ENCODE results near the gene OR6X1. TPM values are rescaled to one million over a fixed set of nuclear protein-coding genes. Genes with fewer than 3 reads are reported as not detected.

The OR6X1 gene
- total and polyA plus RNA-seq, 9 donors = not detected

DNA sequence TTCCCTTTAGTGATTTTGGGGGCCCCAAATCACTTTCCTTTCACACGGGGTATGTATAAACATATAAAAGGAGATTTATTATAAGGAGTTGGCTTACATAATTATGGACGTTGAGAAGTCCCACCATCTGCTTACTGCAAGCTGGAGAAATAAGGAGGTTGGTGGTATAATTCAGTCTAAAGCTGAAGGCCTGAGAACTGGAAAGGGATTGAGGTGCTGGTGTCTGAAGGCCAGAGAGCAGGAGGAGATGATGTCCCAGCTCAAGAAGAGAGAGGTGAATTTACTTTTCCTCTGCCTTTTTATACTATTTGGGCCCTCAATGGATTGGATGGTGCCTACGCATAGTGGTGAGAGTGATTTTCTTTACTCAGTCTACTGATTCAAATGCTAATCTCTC is 11.6 kb downstream of the OR6X1 start:
- H3K9me3 ChIP-seq = no peaks in the 10 kb centered on the region
- peaks cover 10% of the 10 kb centered on the region for H3K4me1 ChIP-seq (ENCODE audit: insufficient read depth)
- intact Hi-C loops (cut with DNase I) = no loop called here
- no peak for DNase-seq
- H3K36me3 ChIP-seq = no peaks in the 10 kb centered on the region
- WGBS, 3 donors = 40 to 47% (median 43%) methylated on average over 3 of the region's 3 CpGs
- H3K4me3 ChIP-seq = no peak overlapping the region
- H3K27me3 ChIP-seq = no peaks in the 10 kb centered on the region
- TF ChIP-seq POLR2A (IDR thresholded peaks at IDR 0.05) (no peak), EP300 (IDR thresholded peaks at IDR 0.05) (no peak)
- TF ChIP-seq, protein P1, sequence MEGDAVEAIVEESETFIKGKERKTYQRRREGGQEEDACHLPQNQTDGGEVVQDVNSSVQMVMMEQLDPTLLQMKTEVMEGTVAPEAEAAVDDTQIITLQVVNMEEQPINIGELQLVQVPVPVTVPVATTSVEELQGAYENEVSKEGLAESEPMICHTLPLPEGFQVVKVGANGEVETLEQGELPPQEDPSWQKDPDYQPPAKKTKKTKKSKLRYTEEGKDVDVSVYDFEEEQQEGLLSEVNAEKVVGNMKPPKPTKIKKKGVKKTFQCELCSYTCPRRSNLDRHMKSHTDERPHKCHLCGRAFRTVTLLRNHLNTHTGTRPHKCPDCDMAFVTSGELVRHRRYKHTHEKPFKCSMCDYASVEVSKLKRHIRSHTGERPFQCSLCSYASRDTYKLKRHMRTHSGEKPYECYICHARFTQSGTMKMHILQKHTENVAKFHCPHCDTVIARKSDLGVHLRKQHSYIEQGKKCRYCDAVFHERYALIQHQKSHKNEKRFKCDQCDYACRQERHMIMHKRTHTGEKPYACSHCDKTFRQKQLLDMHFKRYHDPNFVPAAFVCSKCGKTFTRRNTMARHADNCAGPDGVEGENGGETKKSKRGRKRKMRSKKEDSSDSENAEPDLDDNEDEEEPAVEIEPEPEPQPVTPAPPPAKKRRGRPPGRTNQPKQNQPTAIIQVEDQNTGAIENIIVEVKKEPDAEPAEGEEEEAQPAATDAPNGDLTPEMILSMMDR (IDR thresholded peaks at IDR 0.05) = no peak
- no peak overlapping the region for H3K27ac ChIP-seq

DNA sequence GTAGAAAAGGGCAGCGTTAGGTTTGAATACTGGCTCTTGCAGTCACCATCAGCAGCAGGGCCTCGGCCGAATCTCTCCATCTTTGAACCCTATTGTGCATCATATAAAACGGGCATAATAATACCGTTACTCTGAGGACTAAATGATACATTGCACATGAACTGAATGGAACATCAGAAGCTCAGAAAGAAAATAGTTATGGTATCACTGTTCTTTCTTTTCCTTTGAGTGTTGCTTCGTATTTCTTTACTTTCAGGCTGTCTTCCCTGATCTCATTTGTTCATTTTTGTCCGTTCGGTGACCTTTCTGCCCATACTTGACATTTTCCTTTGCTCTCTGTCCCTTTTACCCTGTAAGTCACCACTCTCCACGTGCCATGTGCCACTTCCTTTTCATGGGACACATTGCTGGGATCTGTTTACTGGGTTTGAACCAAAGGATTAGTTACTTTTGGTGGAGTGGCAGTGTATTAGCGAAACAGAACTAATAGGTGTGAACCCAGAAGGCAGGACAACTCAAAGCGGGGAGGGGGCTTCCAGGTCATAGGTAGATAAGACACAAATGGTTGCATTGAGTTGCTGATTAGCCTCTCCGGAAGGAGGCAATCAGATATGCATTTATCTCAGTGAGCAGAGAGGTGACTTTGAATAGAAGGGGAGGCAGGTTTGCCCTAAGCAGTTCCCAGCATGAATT is 12.1 kb downstream of the OR6X1 start:
- Histone ChIP-seq H3K36me3 (no peaks in the 10 kb centered on the region), H3K9me3 (no peaks in the 10 kb centered on the region), H3K27me3 (no peaks in the 10 kb centered on the region), H3K4me1 (ENCODE audit: insufficient read depth) (peaks cover 10% of the 10 kb centered on the region), H3K27ac (no peak overlapping the region), H3K4me3 (peak overlapping the region; percentile 96)
- no peak for TF ChIP-seq EP300 (IDR thresholded peaks at IDR 0.05)
- no peak for TF ChIP-seq POLR2A (IDR thresholded peaks at IDR 0.05)
- TF ChIP-seq, protein P1 (IDR thresholded peaks at IDR 0.05) = no peak
- DNase-seq = no peak
- intact Hi-C loops (cut with DNase I) = no loop called here
- WGBS, 3 donors = 19 to 21% (median 21%) methylated on average over 12 of the region's 12 CpGs

DNA sequence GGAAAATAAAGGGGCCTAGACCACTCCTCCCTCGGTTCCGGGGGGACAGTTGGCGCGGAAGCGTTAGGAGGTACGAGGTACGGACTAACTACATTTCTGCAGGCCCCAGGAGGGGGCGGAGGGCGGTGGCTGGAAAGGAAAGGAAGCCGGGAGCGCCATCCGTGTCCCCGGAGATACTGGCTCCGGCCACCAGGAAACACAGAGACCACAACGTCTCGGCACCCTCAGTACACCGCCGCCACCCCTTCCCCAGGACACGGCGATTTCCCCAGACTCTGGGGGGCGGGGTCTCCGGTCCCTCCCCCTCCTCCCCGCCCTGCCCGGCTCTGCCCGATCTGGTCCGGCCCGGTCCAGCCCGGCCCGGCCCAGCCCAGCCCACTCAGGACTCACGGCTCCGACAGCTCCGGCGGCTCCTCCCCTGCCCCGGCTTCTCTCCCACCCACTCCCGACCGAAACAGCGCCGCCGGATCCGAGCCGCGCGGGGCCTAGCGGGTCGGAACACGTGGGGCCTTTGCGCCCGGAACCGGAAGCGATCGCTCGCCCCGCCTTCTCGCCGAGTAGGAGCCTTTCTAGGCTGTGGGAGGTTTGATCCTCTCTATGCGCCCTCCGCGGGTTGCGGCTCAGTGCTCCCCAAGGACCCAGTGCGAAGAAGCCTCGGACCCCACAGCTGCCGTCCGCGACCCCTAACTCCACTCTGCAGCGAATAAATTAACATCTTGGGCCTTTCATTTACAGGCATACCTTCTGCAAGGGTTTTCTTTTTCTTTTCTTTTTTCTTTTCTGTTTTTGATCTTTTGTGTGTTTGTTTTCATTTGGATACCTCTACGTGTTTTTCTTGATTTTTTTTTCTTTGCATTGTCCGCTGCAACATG is 12.9 kb downstream of the OR6X1 start, which contains the start of gene ZNF202:
TSS of gene ZNF202 (minus strand) at position 502 of the 872 bp plus-strand sequence. CDS start 10,772 bp downstream, outside the sequence.
- peak within 1 kb of the TSS; percentile 58 to 78 for H3K27ac ChIP-seq
- no peaks in the 10 kb centered on the region for H3K36me3 ChIP-seq
- WGBS, 3 donors = 0 to 1% (median 0%) methylated on average over 59 to 67 of the region's 67 CpGs
- H3K9me3 ChIP-seq = no peaks in the 10 kb centered on the region
- peak; percentile 86 to 94 (median 89) for DNase-seq
- TF ChIP-seq EP300 (IDR thresholded peaks at IDR 0.05) = no peak
- peak; percentile 42 for TF ChIP-seq POLR2A (IDR thresholded peaks at IDR 0.05)
- intact Hi-C loops (cut with DNase I) = no loop called here
- peak within 1 kb of the TSS; percentile 96 for H3K4me3 ChIP-seq
- H3K27me3 ChIP-seq = no peaks in the 10 kb centered on the region
- peaks cover 10% of the 10 kb centered on the region for H3K4me1 ChIP-seq (ENCODE audit: insufficient read depth)

DNA sequence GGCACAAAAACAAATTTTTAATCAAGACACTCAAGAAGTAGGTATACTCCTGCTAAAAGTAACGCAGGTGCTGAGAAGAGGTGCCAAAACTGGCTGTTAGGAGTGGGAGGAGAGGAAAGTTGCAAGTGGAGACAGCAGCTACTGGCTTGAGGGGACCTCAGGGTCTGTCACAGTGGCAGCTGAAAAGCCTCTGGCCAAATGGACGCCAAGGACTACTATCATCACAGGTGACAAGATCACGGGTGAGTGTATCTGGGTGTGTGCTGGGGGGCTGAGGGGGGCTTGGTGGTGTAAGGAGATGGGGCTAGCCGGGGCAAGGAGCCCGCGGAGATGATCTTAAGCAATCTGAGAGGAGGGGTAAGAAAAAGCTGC is 13.5 kb downstream of the OR6X1 start:
- DNase-seq = no peak
- 0 to 1% (median 1%) methylated on average over 6 of the region's 6 CpGs for WGBS, 3 donors
- peaks cover 10% of the 10 kb centered on the region for H3K4me1 ChIP-seq (ENCODE audit: insufficient read depth)
- TF ChIP-seq EP300 (IDR thresholded peaks at IDR 0.05) = no peak
- no peak for TF ChIP-seq POLR2A (IDR thresholded peaks at IDR 0.05)
- TF ChIP-seq, protein P1 (IDR thresholded peaks at IDR 0.05) = no peak
- no peaks in the 10 kb centered on the region for H3K36me3 ChIP-seq
- H3K27ac ChIP-seq = peak overlapping the region; percentile 58 to 78
- no peaks in the 10 kb centered on the region for H3K9me3 ChIP-seq
- no peaks in the 10 kb centered on the region for H3K27me3 ChIP-seq
- intact Hi-C loops (cut with DNase I) = no loop called here
- peak overlapping the region; percentile 96 for H3K4me3 ChIP-seq
